Measurements from ENCODE around the gene TTC7B.

TTC7B gene

DNA sequence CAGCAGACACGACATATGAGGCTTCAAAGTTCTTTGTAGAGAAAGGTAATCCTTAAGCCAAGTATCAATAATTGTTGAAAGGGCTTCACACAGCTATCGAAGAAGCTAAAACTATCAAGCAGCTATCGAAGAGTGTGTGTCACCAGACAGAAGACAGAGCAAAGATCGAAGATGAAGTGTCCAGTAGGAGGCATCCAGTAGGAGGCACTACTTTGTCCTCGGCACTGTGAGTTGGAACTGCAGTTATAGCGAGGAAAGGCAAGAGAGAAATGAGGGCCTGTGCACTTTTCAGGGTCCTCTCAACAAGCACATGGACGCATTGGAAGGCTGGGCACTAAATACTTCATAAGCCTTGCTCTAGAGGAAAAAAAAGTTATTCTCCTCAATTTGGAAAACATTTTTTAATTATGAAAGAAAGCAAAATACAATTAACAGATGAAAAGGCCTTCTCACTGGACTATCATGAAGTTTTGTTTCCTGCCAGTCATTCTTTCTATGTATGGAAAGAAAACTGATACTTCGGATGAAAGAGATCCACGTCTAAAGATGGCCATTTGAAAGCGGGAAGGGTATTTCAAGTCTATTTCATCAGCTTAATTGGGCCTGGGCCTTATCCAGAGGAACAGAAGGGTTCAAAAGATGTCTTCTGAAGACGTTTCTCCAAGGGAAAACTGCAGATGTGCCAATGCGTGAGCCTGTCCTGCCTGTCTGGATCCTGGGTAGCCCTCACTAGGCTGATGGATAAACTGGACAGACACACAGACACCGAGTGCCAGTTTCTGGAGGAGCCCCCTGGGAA lies 244.9 kb downstream of the TTC7B start:
- DNase-seq: no peak

DNA sequence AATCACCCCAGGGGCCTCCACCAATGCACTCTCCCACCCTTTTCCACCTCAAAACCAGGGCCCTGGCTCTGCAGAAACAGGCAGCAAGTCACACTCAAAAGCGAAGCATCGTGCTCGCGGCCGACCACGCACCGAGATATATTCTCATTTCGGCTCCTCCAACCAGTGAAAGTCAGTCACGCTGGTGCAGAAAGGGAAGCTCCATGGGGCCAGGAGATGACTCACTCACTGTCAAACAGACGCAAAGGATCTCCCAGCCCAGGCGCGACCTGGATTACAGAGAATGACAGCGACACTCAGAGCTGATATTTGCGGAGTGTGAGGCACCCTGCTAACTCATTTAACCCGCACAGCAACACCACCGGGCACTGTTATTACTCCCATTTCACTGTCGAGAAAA lies 245.8 kb downstream of the TTC7B start:
- DNase-seq: no peak

DNA sequence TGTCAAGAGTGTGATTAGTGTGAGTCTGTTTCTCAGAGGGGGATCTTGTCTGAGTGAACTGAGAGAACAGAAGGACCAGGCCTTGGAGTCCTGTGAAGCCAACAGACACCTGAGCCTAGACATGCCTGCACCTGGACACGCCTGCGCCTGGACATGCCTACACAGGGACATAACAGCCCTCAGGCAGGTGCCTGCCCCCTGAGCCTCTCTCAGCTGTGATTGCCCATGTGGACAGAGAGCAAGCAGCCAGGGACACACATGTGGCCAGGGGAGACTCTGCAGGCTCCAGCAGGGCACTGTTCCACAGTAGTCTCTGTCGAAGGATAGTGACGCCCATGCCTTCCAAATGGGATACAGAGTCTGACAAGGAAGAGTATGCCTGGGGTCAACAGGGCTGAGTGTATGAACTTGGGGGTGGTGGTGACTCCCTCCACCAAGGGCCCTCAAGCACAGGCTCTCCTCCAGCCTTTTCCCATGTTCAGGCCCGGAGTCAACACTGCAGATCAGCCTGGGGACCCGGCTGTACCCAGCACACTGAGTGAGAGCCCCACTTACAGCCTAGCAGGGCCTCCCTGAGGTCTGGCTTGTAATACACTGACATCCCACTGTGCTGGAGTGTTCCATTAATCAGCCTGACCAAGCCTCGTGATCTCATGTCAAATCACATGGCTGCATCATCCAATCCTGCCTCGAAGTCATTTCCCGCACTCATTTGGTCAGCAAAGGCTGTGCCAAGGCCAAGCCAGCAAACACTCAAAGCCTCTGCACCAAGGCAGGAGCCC lies 246.4 kb downstream of the TTC7B start:
- DNase-seq: no peak

DNA sequence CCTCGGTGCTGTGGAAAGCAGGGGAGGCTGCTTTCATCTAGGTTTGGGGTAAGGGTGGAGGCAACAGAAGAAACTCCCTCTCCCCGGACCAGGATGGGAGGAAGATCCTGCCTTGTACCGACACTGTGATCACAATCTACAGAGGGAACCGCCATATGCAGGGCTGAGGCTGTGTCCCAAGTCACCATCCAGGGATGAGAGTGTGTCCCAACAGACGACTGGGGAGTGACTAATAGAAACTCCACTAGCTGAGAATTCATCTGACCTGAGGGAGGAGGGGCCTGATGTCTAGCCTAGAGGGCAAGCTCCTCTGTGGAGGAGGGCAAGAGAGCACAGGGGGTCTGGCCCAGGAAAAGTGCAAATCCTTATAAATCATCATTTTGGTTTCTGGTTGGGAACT lies 247.0 kb downstream of the TTC7B start:
- DNase-seq: no peak

DNA sequence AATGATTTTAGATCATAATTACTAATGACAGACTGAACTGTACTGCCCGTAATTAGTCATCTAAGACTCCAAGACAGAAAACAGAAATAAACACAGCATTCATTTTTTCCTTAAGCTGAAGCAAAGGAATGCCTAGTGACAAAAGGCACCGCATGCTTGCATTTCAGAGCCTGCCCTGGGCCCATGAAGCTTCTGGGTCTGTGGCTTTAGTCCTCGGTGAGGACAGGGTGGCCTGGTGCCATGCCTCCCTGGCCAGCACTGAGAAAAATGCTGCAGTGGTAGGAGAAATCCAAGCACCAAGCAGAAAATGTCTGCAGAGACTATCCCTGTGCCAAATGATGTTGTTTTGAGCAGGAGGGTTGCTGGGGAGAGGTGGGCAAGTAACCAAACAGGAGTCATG lies 247.8 kb downstream of the TTC7B start:
- DNase-seq: no peak

DNA sequence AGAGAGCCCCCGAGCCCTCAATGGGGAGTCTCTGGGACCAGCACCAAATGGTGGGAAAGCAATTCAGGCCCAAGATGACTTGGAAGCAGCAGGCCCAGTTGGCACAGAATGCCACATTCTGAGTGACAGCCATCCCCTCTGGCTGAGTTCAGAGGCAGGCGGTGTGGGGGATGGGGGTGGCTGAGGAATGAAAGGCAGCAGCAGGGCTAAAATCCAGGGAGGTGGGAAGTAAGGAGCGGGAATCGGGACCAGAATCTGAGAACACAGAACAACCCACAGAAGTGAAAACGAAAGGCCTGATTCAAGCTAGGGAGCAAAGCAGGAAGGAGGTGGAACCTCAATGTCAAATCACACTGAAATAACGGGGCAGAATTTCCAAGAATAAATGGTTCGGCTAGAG lies 248.2 kb downstream of the TTC7B start:
- DNase-seq: no peak

DNA sequence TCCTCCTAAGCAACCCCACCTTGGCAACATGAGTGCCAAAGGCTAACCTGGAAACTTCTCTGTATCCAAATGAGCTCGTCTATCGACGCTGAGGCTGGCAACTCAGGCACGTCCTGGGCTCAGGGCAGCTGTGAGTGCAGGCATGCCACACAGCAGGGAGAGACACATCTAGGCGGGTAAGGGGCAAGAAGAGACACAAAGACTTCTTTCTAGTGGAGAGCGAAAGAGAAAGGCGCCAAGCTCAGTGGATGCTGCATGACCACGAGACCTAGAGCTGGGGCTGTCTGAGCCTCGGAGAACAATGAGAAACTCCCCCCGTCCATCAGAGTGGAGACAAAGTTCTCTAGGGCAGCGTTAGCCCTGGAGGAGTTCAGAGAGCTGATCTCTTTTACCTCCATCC lies 249.0 kb downstream of the TTC7B start:
- no peak for DNase-seq

DNA sequence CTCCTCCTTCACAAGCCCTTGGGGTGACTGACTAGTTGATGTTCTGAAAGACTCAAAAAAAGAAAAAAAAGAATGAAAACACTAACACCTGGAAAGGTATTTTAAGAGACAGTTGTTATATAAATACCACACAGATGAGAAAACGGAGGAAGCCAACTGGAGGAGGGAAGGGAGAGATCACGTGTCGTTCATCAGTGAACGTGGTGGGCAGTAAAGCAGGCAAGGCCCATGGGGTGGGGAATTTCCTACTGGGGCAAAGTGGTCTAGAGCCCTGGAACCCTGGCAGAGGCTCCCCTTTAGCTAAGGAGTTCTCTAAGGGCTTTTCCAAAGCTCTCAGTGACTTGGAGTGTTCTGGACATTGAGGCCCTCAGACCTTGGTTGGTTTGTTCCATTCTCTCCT lies 249.7 kb downstream of the TTC7B start:
- DNase-seq: no peak

DNA sequence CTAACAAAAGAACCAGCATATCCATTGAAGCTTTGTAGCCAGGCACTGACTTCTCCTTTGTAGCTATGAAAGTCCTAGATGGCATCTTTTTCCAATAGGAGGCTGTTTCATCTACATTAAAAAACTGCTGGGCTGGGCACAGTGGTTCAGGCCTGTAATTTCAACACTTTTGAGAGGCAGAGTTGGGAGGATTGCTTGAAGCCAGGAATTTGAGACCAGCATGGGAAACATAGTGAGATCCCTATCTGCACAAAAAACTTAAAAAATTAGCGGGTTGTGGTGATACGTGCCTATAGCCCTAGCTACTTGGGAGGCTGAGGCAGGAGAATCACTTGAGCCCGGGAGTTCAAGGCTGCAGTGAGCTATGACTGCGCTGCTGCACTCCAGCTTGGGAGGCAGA lies 251.7 kb downstream of the TTC7B start:
- no peak for DNase-seq

DNA sequence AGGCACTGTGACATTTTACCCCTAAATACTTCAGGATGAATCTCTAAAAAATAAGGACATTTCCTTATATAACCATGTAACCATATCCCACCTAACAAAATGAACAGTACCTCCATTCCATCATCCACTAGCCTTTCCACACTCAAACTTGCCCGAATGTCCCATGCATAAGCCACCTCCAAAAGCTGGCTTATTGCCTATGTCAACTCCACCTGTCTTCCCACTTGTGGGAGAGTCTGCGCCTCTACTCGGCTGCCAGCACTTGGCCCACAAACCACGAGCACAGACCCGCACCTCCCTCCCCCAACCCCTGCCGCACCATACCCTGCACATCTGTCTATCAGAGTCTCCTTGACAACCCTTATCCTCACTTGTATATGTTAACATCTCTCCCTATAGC lies 253.6 kb downstream of the TTC7B start:
- DNase-seq: no peak

DNA sequence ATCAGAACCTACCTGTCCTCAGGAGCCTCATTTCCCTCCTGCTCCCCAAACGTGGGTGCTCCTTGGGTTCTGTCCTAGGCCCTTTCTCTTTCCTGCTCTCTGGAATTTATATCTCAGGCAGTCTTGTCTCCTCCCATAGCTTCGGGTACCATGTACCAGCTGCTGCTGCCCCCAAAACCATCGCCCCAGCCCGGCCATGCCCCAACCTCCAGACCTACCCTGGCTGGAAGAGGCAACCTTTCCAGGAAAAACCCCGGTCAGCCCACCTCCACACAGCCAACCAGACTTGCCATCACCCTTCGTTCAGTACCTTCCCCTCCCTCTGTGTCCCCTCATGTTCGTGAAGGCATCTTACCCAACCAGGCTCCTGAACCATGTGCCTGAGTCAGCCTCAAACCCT lies 254.3 kb downstream of the TTC7B start:
- DNase-seq: no peak

DNA sequence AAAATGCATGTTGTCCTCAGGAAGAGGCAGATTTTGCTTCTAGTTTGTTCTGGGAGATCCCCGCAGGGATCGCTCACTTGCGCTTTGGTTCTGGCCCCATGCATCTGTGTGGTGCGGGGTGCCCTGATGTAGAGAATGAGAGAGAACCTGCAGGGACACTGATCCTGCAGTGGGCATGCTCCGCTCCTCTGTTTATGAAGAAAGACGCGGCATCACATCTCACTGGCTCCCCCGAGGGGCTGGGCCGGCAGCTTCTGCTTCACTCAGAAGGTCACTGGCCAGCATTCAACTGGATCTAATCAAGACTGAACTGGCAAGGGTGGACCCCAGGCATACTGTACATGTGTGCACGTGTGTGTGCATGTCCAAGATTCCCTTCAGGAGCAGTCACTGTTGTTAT lies 255.2 kb downstream of the TTC7B start:
- DNase-seq: no peak

DNA sequence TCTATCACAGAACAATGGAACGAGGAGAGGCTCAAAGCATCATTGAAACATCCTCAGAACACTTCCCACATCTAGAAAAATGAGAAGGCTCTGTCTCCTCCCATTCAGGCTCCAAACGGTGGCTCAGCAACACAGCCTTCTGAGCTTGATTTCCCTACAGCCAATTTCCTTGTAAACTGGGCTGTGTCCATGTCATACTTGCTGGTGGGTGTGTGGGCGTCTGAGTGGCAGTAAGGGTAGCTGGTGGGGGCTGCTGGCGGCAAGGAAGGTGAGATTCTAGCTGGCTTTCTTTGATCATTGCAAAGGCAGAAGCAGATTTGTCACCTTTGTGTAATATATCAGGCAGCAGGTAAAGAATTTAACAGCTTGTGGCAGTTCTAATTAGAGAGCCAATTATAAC lies 255.7 kb downstream of the TTC7B start:
- no peak for DNase-seq

DNA sequence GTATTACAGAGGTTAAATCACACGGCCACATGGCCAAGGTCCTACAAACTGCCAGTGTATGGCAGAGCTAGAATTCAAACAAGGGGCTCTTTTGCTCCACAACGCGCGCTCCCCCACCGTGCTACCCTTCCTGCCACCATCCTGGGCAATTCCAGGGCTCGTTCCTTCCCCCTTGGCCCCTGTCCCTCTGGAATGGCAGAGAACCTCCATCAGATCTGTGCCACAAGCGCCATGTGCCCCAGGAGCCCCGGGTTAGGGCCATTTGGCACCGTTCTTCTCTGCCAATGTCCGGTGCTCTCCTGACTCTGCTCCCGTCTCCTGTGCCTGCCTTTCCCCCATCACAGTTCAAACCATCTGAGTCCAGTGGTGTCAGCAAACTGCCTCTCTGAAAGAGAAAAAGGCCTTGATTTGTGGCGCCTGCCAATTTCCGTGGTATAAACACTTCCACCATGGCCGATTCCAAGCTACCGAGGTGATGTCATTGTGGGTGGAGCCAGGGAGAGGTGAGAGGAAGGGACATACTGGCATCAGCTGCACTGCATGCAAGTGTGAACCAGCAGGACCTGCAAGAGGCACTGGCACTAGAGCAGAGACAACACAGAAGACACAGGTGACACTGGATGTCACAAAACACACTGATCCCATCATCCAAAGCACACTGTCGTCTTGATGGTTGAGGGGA lies 256.3 kb downstream of the TTC7B start:
- DNase-seq: no peak

DNA sequence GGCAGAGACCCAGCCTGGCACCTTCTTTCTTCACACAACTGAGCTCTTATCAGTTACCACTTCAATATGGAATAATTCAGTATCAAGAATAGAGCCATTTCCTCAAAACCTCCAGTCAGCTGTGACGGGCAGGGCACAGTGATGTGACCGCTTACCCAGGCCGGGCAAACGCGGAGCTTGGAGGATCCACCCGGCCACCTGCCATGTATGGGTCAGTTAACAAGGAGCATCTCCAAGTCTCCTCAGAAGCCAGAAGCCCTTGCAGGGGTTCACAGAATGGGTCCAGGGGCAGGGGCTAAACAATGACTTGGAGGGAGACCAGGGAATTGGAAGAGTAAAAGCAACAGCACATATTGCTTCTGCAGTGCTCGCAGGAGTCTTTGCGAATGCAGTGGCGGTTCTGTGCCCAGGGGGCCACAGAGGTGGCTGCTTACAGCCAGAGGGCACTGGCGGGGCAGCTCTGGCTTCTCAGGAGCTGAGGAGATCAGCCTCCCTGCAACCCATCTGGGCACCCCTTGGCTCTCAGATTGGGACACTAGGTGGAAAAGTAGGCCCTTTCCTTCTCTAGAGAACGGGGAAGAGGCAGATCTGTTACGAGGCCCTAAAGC lies 257.1 kb downstream of the TTC7B start:
- DNase-seq: no peak

DNA sequence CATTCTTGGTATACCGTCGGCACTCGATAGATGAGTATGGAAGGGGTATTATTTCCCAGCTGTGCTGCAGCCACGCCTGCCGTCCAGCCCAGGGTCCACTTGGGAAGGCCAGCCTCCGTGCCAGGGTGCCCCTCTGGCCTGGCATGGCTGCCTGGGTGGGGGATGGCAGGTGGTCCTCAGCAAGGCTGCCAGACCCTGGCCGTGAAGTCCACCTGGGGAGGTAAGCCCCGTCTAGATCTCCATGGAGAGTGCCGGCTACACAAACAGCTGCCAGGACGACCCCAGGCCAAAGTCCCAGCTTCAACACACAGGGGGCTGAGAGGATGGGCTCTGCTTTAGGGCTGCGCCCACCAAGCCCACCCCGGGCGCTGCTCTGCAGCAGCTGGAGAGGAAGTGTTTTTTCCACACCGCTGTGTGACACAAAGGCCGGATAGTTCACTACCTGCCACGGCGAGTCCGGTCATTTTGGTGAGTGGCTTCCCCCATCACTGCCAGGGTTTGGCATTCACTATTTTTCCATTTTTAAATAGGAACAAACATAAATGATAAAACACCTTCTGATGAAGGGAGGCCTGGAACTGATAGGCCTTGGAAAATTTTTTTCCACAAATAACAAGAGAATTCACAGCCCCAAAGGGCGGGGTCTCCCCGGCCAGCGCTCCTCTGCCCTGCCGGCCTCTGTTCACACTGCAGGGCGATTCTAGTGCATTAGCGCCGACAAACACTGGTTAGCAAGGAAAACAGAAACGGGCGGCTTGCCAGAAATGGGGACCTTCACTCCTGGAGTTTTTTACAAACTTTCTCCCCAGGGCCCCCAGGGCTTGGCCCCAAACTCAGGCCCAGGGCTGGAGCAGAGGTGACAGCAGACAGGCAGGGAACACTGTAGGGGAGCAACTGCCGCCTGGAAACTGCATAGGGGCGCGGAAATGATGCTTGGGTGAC lies 257.9 kb downstream of the TTC7B start:
- DNase-seq: no peak

DNA sequence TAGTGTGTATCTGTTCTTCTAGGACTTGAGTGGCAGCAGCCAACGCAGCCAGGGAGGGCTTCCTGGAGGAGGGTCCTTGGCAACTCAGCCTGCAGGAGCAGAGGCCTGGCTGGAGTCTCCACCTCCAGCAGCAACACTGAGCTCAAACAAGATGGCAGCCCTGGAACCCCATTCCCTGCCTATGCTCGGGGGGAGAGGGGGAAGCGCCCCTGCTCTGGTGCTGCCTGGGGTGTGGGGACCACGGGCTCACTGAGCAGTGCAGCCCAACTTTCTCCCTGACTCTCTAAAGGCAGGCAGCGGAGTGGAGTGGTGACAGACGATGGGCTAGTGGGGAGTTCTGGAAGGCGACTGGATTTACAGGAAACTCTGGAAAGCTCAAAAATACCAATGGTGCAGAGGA lies 258.7 kb downstream of the TTC7B start:
- DNase-seq: no peak

DNA sequence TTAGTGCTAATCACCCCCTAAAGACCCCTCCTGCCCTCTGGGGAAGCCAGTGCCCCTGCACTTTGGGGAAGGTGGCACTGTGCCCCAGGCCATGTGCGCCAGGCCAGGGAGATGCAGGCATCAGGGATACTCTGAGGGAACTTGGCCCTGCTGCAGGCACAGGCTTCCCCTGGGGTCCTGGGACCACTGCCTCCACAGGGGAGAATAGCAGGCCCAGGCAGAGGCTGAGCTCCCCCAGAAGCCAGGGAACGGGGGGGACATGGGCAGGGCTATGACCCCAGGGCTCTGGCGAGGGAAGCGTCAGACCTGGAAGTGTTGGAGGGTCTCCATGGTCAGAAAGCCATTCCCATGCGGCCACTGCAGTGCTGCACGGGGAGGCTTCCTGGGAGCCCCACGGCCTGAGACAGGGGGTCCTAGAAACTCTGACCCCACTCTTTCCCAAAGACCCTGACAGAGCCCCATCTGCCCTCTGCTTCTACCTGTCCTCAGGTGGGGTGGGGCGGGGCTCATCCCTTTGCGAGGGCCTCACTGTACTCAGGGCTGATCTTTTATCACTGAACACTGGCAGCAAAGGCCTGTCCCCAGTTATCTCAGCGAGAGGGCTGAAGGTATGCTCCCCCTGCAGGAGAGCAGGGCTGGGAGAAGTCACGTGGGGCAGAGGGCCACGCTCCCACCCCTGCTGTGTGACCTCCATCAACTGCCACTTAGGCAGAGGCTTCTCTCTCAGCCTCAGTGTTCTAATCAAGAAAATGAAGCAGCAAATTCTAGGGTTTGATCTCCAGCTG lies 259.4 kb downstream of the TTC7B start:
- no peak for DNase-seq

DNA sequence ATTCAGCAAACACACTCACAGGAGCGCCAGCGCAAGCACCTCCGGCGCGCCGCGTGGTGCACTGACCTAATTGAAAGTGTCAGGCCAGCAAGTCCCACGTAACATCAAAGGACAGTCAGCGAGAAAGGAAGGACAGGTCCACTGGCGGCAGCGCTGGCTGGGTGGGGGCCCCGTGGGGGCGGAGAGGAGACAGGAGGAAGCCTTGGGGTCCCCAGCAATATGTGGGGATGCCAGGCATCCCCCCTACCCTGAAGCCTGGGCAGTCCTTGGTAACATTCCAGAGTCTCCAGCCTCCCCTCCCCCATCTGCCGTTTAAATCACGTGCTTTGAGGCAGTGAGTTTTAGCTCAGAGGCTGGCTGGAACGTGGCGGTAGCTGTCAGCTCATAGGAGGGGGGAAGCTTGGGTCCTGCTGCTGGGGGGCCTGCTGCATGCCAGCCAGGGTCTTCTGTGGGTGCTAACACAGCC lies 260.2 kb downstream of the TTC7B start:
- peak; percentile 21 for DNase-seq

DNA sequence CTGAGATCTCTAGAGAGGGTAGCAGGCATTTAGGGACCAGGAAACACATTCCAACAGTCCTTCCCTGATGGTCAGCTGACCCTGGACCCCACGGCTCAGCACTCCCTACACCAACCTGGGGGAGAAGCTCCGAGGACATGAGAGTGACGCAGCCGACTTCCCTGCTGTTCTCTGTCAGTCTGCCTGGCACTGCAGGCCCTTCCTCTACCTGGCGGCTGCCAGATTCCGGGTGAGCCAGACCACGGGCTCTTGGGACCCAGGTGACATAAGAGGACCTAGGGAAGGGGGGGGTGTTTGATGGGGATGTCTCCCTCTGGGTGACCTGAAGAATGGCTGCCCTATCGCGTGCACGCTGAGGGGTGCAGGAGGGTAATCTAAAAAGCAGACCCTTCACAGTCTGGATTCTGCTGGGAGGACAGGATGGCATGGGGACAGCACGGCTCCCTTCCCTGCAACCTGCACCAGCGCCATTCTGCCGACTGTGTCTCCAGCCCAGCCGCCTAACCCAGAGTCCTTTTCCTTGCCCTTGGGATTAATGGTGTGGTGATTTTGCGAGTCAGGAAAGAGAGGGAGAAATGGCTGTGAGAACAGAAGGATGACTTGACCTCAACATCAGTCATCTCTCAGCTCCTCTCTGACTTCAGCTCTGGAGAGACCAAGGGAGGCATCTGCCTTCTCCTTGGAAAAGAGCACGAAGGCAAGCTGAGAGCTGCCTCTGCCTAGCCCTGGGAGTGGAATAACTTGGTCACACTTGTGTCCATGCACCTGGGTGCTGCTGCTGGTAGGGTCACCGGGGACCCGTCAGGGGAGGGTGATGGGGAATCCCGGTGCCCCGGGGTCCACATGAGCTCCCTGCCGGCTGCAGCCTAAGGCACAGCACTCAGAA lies 260.9 kb downstream of the TTC7B start:
- no peak for DNase-seq
